Cardiac muscle cell (in vitro differentiated cells and primary cell): ENCODE measurements around the gene FADS3. TPM values are rescaled to one million over a fixed set of nuclear protein-coding genes. Genes with fewer than 3 reads are reported as not detected.

Source experiments
- DNase-seq, 2 donors: peaks; one replicate each; pipeline versions ENCODE4 v3.0.0 to v3.0.0-alpha.2; 2010 to 2017; ENCODE audit warnings: low read depth in 1 of 2, low spot score in 1 of 2
- H3K27ac ChIP-seq: fragments of 200-600 bp; sonication (generic); 2 replicates; pipeline ENCODE4 v1.5.1; 2016
- H3K27me3 ChIP-seq: fragments of 200-600 bp; sonication (generic); 2 replicates; pipeline ENCODE4 v1.6.0; 2016; ENCODE audit warnings: control low read depth
- H3K36me3 ChIP-seq: fragments of 200-600 bp; sonication (generic); 2 replicates; pipeline ENCODE4 v1.5.1; 2016; ENCODE audit warnings: control low read depth
- H3K4me1 ChIP-seq: fragments of 200-600 bp; sonication (generic); 2 replicates; pipeline ENCODE4 v1.8.1; 2017; ENCODE audit warnings: low read depth, mild to moderate bottlenecking, mixed run types
- H3K4me3 ChIP-seq: fragments of 200-600 bp; sonication (generic); 2 replicates; pipeline ENCODE4 v1.5.1; 2016; ENCODE audit warnings: mild to moderate bottlenecking
- H3K9me3 ChIP-seq: fragments of 200-600 bp; sonication (generic); 2 replicates; pipeline ENCODE4 v1.5.1; 2017; ENCODE audit warnings: low read depth, mild to moderate bottlenecking, control low read depth
- CTCF ChIP-seq: IDR thresholded peaks from 2 replicates; pipeline ENCODE4 v1.5.1; 2012; ENCODE audit warnings: low read depth, mild to moderate bottlenecking, low read length
- polyA plus RNA-seq: library from polyadenylated mRNA; unstranded; fragments of >200 nt; fragmentation: Nextera tagmentation; extraction: Ambion mirVana; gene quantifications from 2 replicates; pipeline ENCODE4 v1.2.1, GENCODE V29; 2016
- total RNA-seq: library from RNA; depleted of rRNA; stranded (reverse); fragments of >200 nt; gene quantifications from 2 replicates; pipeline ENCODE4 v1.2.3, GENCODE V29; 2016

The FADS3 gene
- total and polyA plus RNA-seq, 2 experiments from 2014 or later = 42.9 to 48.0 TPM

GRCh38 chr11:61863548-61864081, 27.7 kb downstream of the FADS3 start:
- Histone ChIP-seq H3K27ac (peak overlapping the region; percentile 93), H3K4me3 (no peak overlapping the region), H3K4me1 (peaks cover 18% of the 10 kb centered on the region), H3K36me3 (peaks cover 23% of the 10 kb centered on the region), H3K9me3 (no peaks in the 10 kb centered on the region), H3K27me3 (no peaks in the 10 kb centered on the region)
- no peak for DNase-seq
- TF ChIP-seq CTCF = no peak

GRCh38 chr11:61862714-61863547, 28.4 kb downstream of the FADS3 start:
- Histone ChIP-seq H3K36me3 (peaks cover 26% of the 10 kb centered on the region), H3K9me3 (no peaks in the 10 kb centered on the region), H3K27me3 (no peaks in the 10 kb centered on the region), H3K4me1 (peaks cover 18% of the 10 kb centered on the region), H3K4me3 (no peak overlapping the region), H3K27ac (peak overlapping the region; percentile 93)
- no peak for DNase-seq
- no peak for TF ChIP-seq CTCF

GRCh38 chr11:61861634-61862033, 29.7 kb downstream of the FADS3 start:
- Histone ChIP-seq H3K9me3 (no peaks in the 10 kb centered on the region), H3K4me3 (no peak overlapping the region), H3K4me1 (peaks cover 18% of the 10 kb centered on the region), H3K36me3 (peaks cover 28% of the 10 kb centered on the region), H3K27ac (peak overlapping the region; percentile 93), H3K27me3 (no peaks in the 10 kb centered on the region)
- peak in 1 of 2 donors; percentile 90 for DNase-seq
- TF ChIP-seq CTCF = no peak

- peaks cover 29% of the 10 kb centered on the region for H3K36me3 ChIP-seq
- peaks cover 18% of the 10 kb centered on the region for H3K4me1 ChIP-seq
- H3K9me3 ChIP-seq = no peaks in the 10 kb centered on the region
- no peaks in the 10 kb centered on the region for H3K27me3 ChIP-seq
- H3K4me3 ChIP-seq = no peak overlapping the region
- peak overlapping the region; percentile 93 for H3K27ac ChIP-seq
- TF ChIP-seq CTCF = no peak
- peak in 1 of 2 donors; percentile 89 for DNase-seq
Observed at GRCh38 chr11:61860054-61860903, 31.1 kb downstream of the FADS3 start.

- H3K4me3 ChIP-seq = no peak overlapping the region
- no peaks in the 10 kb centered on the region for H3K27me3 ChIP-seq
- H3K4me1 ChIP-seq = no peaks in the 10 kb centered on the region
- H3K36me3 ChIP-seq = peaks cover 38% of the 10 kb centered on the region
- TF ChIP-seq CTCF = no peak
- DNase-seq = no peak
- no peaks in the 10 kb centered on the region for H3K9me3 ChIP-seq
- H3K27ac ChIP-seq = no peak overlapping the region
Observed at GRCh38 chr11:61855939-61856680, 35.2 kb downstream of the FADS3 start.
